IMR-90 (cell line): ENCODE measurements around the gene MAPK9.

ENCODE experiments used
- BHLHE40 ChIP-seq: fragments of 150-350 bp; IDR thresholded peaks from 2 replicates; pipeline ENCODE4 v1.6.1; 2016; ENCODE audit warnings: mild to moderate bottlenecking, low read depth, low read length
- CTCF ChIP-seq: conservative IDR thresholded peaks from 2 replicates; pipeline ENCODE4 v1.5.1; 2012; ENCODE audit warnings: mild to moderate bottlenecking, low read depth, low read length, improper control_type of control experiment
- ELK1 ChIP-seq: fragments of 150-350 bp; IDR thresholded peaks from 2 replicates; pipeline ENCODE4 v1.6.1; 2016; ENCODE audit warnings: low read depth, mild to moderate bottlenecking, low read length, moderate library complexity, borderline replicate concordance
- FOS ChIP-seq: fragments of 150-350 bp; IDR thresholded peaks from 2 replicates; pipeline ENCODE4 v1.6.1; 2016; ENCODE audit warnings: low read depth, low read length
- MAFK ChIP-seq: IDR thresholded peaks from 2 replicates; pipeline ENCODE4 v1.6.1; 2012; ENCODE audit warnings: low read depth, low read length, improper control_type of control experiment
- MAZ ChIP-seq: IDR thresholded peaks from 2 replicates; pipeline ENCODE4 v1.6.1; 2012; ENCODE audit warnings: low read depth, mild to moderate bottlenecking, low read length, improper control_type of control experiment, moderate library complexity, borderline replicate concordance
- MXI1 ChIP-seq: IDR thresholded peaks from 2 replicates; pipeline ENCODE4 v1.6.1; 2012; ENCODE audit warnings: low read depth, mild to moderate bottlenecking, low read length, moderate library complexity, borderline replicate concordance
- POLR2A ChIP-seq: IDR thresholded peaks from 2 replicates; pipeline ENCODE4 v1.6.1; 2012; ENCODE audit warnings: mild to moderate bottlenecking, low read depth, low read length
- RAD21 ChIP-seq: IDR thresholded peaks from 2 replicates; pipeline ENCODE4 v1.6.1; 2012; ENCODE audit warnings: low read length, improper control_type of control experiment
- RCOR1 ChIP-seq: IDR thresholded peaks from 2 replicates; pipeline ENCODE4 v1.6.1; 2012; ENCODE audit warnings: mild to moderate bottlenecking, low read length, improper control_type of control experiment; ENCODE audit not compliant: insufficient replicate concordance
- RFX5 ChIP-seq: IDR thresholded peaks from 2 replicates; pipeline ENCODE4 v1.8.0; 2012; ENCODE audit warnings: low read depth, mild to moderate bottlenecking, low read length, moderate library complexity
- SMC3 ChIP-seq: fragments of 150-350 bp; IDR thresholded peaks from 2 replicates; pipeline ENCODE4 v1.6.1; 2016; ENCODE audit warnings: low read depth, mild to moderate bottlenecking, antibody characterized with exemption, low read length, moderate library complexity
- USF2 ChIP-seq: fragments of 150-350 bp; IDR thresholded peaks from 2 replicates; pipeline ENCODE4 v1.6.1; 2017; ENCODE audit warnings: mild to moderate bottlenecking, antibody characterized with exemption, low read length, low read depth

- TF ChIP-seq CTCF, result no peak
- TF ChIP-seq RCOR1, result no peak
- TF ChIP-seq POLR2A, result no peak
- TF ChIP-seq USF2, result no peak
- TF ChIP-seq BHLHE40, result no peak
- no peak for TF ChIP-seq SMC3
- TF ChIP-seq MXI1, result no peak
- TF ChIP-seq RAD21, result no peak
- no peak for TF ChIP-seq MAZ
- TF ChIP-seq ELK1, result no peak
- no peak for TF ChIP-seq RFX5
- TF ChIP-seq MAFK, result no peak
- TF ChIP-seq FOS, result no peak
These were observed 80.2 kb downstream of the MAPK9 start for GRCh38 chr5:180211761-180212035.
